KMS-11 (cell line): ENCODE results near the gene PHGDH.
A peak's percentile ranks its signal among the peaks of the same experiment; 100 is the strongest.

Source experiments
- H2AFZ ChIP-seq: fragments of 200-600 bp; sonication (generic); 2 replicates; pipeline ENCODE4 v1.6.1; 2016; ENCODE audit warnings: antibody characterized with exemption, mixed run types, low read depth
- H3K27ac ChIP-seq: fragments of 200-600 bp; sonication (generic); 2 replicates; pipeline ENCODE4 v1.6.1; 2016; ENCODE audit warnings: mild to moderate bottlenecking, mixed run types
- H3K27me3 ChIP-seq: fragments of 200-600 bp; sonication (generic); 2 replicates; pipeline ENCODE4 v1.6.1; 2017; ENCODE audit warnings: mild to moderate bottlenecking, low read depth, mixed run types, moderate library complexity; ENCODE audit not compliant: insufficient read depth
- H3K36me3 ChIP-seq: fragments of 200-600 bp; sonication (generic); 2 replicates; pipeline ENCODE4 v1.6.1; 2017; ENCODE audit warnings: mild to moderate bottlenecking, mixed run types; ENCODE audit not compliant: insufficient read depth
- H3K4me1 ChIP-seq: fragments of 200-600 bp; sonication (generic); 2 replicates; pipeline ENCODE4 v1.6.1; 2016; ENCODE audit warnings: mild to moderate bottlenecking, low read depth, mixed run types; ENCODE audit not compliant: poor library complexity, severe bottlenecking
- H3K4me2 ChIP-seq: fragments of 200-600 bp; sonication (generic); 2 replicates; pipeline ENCODE4 v1.7.0; 2016; ENCODE audit warnings: mild to moderate bottlenecking, mixed run types
- H3K4me3 ChIP-seq: fragments of 200-600 bp; sonication (generic); IDR thresholded peaks from 2 replicates; pipeline ENCODE4 v1.6.1; 2017; ENCODE audit warnings: low read depth, low read length, mixed read lengths; ENCODE audit not compliant: insufficient read depth
- H3K79me2 ChIP-seq: fragments of 200-600 bp; sonication (generic); 2 replicates; pipeline ENCODE4 v1.6.1; 2016; ENCODE audit warnings: low read depth, mixed run types; ENCODE audit not compliant: insufficient read depth
- H3K9ac ChIP-seq: fragments of 200-600 bp; sonication (generic); 2 replicates; pipeline ENCODE4 v1.6.1; 2016; ENCODE audit warnings: mild to moderate bottlenecking, mixed run types
- H4K20me1 ChIP-seq: fragments of 200-600 bp; sonication (generic); 2 replicates; pipeline ENCODE4 v1.6.1; 2016; ENCODE audit warnings: mild to moderate bottlenecking, mixed run types; ENCODE audit not compliant: insufficient read depth
- TF ChIP-seq, protein P1 (sequence below): fragments of 200-600 bp; sonication (generic); conservative IDR thresholded peaks from 2 replicates; pipeline ENCODE4 v1.6.1; 2017; ENCODE audit warnings: low read depth, mild to moderate bottlenecking, antibody characterized with exemption, low read length, moderate library complexity, mixed read lengths

Gene PHGDH

GRCh38 chr1:119675349-119676345 lies 36.1 kb upstream of the PHGDH start:
- no peaks in the 10 kb centered on the region for H3K4me1 ChIP-seq
- H3K27me3 ChIP-seq, result no peaks in the 10 kb centered on the region
- H3K36me3 ChIP-seq, result no peaks in the 10 kb centered on the region
- H3K9ac ChIP-seq, result no peak overlapping the region
- H3K4me2 ChIP-seq, result no peak overlapping the region
- no peak overlapping the region for H2AFZ ChIP-seq
- H3K79me2 ChIP-seq, result no peaks in the 10 kb centered on the region
- H3K4me3 ChIP-seq, result no peak overlapping the region
- H3K27ac ChIP-seq, result no peak overlapping the region
- TF ChIP-seq, protein P1, sequence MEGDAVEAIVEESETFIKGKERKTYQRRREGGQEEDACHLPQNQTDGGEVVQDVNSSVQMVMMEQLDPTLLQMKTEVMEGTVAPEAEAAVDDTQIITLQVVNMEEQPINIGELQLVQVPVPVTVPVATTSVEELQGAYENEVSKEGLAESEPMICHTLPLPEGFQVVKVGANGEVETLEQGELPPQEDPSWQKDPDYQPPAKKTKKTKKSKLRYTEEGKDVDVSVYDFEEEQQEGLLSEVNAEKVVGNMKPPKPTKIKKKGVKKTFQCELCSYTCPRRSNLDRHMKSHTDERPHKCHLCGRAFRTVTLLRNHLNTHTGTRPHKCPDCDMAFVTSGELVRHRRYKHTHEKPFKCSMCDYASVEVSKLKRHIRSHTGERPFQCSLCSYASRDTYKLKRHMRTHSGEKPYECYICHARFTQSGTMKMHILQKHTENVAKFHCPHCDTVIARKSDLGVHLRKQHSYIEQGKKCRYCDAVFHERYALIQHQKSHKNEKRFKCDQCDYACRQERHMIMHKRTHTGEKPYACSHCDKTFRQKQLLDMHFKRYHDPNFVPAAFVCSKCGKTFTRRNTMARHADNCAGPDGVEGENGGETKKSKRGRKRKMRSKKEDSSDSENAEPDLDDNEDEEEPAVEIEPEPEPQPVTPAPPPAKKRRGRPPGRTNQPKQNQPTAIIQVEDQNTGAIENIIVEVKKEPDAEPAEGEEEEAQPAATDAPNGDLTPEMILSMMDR, result peak; percentile 85
- no peaks in the 10 kb centered on the region for H4K20me1 ChIP-seq

GRCh38 chr1:119676571-119677206 lies 35.0 kb upstream of the PHGDH start:
- no peak overlapping the region for H3K27ac ChIP-seq
- no peak overlapping the region for H3K9ac ChIP-seq
- no peaks in the 10 kb centered on the region for H3K79me2 ChIP-seq
- no peaks in the 10 kb centered on the region for H3K4me1 ChIP-seq
- no peaks in the 10 kb centered on the region for H3K27me3 ChIP-seq
- H3K36me3 ChIP-seq, result no peaks in the 10 kb centered on the region
- H3K4me3 ChIP-seq, result no peak overlapping the region
- TF ChIP-seq, protein P1, result no peak
- H4K20me1 ChIP-seq, result no peaks in the 10 kb centered on the region
- no peak overlapping the region for H2AFZ ChIP-seq
- no peak overlapping the region for H3K4me2 ChIP-seq

DNA sequence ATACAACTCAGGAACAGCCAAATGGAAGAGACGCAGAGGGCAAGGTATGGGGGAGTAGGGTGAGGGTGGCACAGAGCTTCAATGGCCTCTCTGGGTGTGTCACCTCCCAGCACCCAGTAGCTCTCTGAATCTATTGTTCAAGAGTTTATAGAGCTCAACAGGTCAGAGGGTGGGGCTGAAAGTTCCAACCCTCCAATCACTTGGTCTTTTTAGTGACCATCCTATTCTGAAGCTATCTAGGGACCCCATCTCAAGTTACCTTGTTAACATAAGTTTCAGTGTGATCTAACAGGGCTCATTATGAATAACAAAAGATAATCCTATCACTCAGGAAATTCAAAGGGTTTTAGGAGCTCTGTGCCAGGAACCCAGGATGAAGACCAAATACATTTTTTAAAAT lies 32.5 kb upstream of the PHGDH start:
- H3K27me3 ChIP-seq, result no peaks in the 10 kb centered on the region
- H2AFZ ChIP-seq, result no peak overlapping the region
- no peaks in the 10 kb centered on the region for H4K20me1 ChIP-seq
- no peaks in the 10 kb centered on the region for H3K79me2 ChIP-seq
- H3K4me2 ChIP-seq, result no peak overlapping the region
- H3K36me3 ChIP-seq, result no peaks in the 10 kb centered on the region
- no peaks in the 10 kb centered on the region for H3K4me1 ChIP-seq
- H3K27ac ChIP-seq, result no peak overlapping the region
- TF ChIP-seq, protein P1, result no peak
- no peak overlapping the region for H3K4me3 ChIP-seq
- no peak overlapping the region for H3K9ac ChIP-seq

DNA sequence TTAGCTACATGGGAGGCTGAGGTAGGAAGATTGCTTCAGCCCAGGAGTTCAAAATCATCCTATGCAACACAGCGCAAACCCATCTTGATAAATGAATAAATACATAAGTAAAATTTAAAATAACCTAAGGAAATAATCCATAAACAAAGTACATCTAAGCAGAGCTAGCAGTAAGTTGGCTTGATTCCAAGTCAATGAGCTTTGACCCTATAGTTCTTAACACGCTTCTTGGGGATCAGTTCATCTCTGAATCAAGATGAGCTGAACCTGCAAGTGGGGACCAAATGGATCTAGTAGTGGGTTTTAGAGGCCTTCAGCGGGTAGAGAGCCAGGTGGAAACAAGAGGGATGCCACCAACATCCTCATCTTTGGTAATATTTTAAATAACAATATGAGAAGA lies 31.5 kb upstream of the PHGDH start:
- no peak overlapping the region for H3K4me3 ChIP-seq
- H3K9ac ChIP-seq, result no peak overlapping the region
- no peaks in the 10 kb centered on the region for H3K27me3 ChIP-seq
- H4K20me1 ChIP-seq, result no peaks in the 10 kb centered on the region
- H3K79me2 ChIP-seq, result no peaks in the 10 kb centered on the region
- no peak overlapping the region for H3K27ac ChIP-seq
- H3K4me2 ChIP-seq, result no peak overlapping the region
- H2AFZ ChIP-seq, result no peak overlapping the region
- TF ChIP-seq, protein P1, result no peak
- H3K36me3 ChIP-seq, result no peaks in the 10 kb centered on the region
- H3K4me1 ChIP-seq, result no peaks in the 10 kb centered on the region
